Adipocyte (in vitro differentiated cells): ENCODE measurements around the gene RPS17.
A peak's percentile ranks its signal among the peaks of the same experiment; 100 is the strongest.

ENCODE experiments used
- DNase-seq: peaks from one replicate; pipeline ENCODE4 v3.0.0-alpha.2; 2015; ENCODE audit warnings: low read depth
- H3K27me3 ChIP-seq: replicated peaks from 2 replicates; pipeline ENCODE4 v1.7.0; 2013; ENCODE audit warnings: mild to moderate bottlenecking, low read length, moderate library complexity; ENCODE audit not compliant: control insufficient read depth, insufficient read depth
- H3K36me3 ChIP-seq: 2 replicates; pipeline ENCODE4 v1.7.0; 2013; ENCODE audit warnings: low read length, mild to moderate bottlenecking, moderate library complexity; ENCODE audit not compliant: control insufficient read depth, insufficient read depth, severe bottlenecking
- H3K4me1 ChIP-seq: 2 replicates; pipeline ENCODE4 v1.7.0; 2013; ENCODE audit warnings: mild to moderate bottlenecking, low read length, moderate library complexity; ENCODE audit not compliant: control insufficient read depth, insufficient read depth
- H3K4me3 ChIP-seq: 2 replicates; pipeline ENCODE4 v1.7.0; 2013; ENCODE audit warnings: mild to moderate bottlenecking, low read length, moderate library complexity
- H3K9ac ChIP-seq: 2 replicates; pipeline ENCODE4 v1.7.0; 2013; ENCODE audit warnings: mild to moderate bottlenecking, low read length, moderate library complexity
- H3K9me3 ChIP-seq: 2 replicates; pipeline ENCODE4 v1.7.0; 2013; ENCODE audit warnings: mild to moderate bottlenecking, low read length, moderate library complexity; ENCODE audit not compliant: control insufficient read depth

Gene RPS17

GRCh38 chr15:82545478-82545877, 5.2 kb upstream of the RPS17 start:
- Histone ChIP-seq H3K9me3 (no peaks in the 10 kb centered on the region), H3K36me3 (peaks cover 13% of the 10 kb centered on the region), H3K4me1 (peaks cover 15% of the 10 kb centered on the region), H3K9ac (no peak overlapping the region), H3K27me3 (no peaks in the 10 kb centered on the region), H3K4me3 (no peak overlapping the region)
- DNase-seq: no peak

GRCh38 chr15:82545002-82545401, 4.7 kb upstream of the RPS17 start:
- Histone ChIP-seq H3K36me3 (peaks cover 8% of the 10 kb centered on the region), H3K9ac (no peak overlapping the region), H3K4me1 (peaks cover 15% of the 10 kb centered on the region), H3K4me3 (no peak overlapping the region), H3K9me3 (no peaks in the 10 kb centered on the region), H3K27me3 (no peaks in the 10 kb centered on the region)
- no peak for DNase-seq

DNA sequence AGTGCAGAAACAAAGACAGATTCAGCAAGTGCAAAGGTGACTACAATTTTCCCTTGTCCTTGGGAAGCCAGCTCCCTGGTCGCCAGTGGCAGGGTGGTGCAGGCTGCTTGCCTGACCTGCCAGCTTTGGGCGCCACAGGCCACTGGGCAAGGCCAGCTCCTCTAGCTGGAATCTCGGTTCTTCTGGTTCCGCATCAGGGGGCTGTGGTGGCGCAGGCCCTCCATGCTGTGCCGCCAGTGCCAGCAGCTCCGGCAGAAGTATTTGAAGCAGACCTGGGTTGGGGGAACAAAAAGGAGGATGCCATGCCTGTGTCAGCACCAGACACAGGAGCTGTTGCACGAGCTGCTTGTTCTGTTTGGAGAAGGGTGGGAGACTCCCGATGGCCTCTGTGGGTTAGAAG, 4.2 kb upstream of the RPS17 start:
- no peak overlapping the region for H3K4me3 ChIP-seq
- no peak overlapping the region for H3K9ac ChIP-seq
- DNase-seq: no peak
- no peaks in the 10 kb centered on the region for H3K27me3 ChIP-seq
- H3K36me3 ChIP-seq: peaks cover 6% of the 10 kb centered on the region
- no peaks in the 10 kb centered on the region for H3K9me3 ChIP-seq
- H3K4me1 ChIP-seq: peaks cover 15% of the 10 kb centered on the region

DNA sequence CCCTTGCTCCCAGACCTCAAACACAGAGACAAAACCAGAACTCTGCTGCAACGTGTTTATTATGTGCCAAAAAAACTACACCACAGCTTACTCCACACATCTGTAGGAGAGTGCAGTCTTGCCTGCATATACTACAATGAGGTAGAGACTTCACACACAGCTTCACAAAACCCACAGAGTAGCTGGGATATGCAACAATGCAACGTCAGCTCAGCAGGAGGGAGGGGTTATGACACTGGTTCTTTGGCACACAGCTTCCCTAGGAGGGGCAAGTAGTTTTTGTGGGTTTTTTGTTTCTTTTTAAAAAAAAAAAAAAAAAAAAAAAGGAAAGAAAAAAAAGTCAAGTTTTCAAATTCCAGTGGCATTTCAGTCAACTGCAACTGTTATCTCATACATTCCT, 2.9 kb upstream of the RPS17 start:
- no peak overlapping the region for H3K4me3 ChIP-seq
- H3K9ac ChIP-seq: no peak overlapping the region
- DNase-seq: peak; percentile 69

GRCh38 chr15:82540984-82541431, 751 bp upstream of the RPS17 start:
- DNase-seq: peak; percentile 29
- peaks cover 44% of the 10 kb centered on the region for H3K4me1 ChIP-seq

More for the DNA sequence above, 2.9 kb upstream of the RPS17 start:
- Histone ChIP-seq H3K27me3 (no peaks in the 10 kb centered on the region), H3K4me1 (peaks cover 22% of the 10 kb centered on the region), H3K36me3 (peaks cover 14% of the 10 kb centered on the region), H3K9me3 (no peaks in the 10 kb centered on the region)

GRCh38 chr15:82539691-82540054, 584 bp downstream of the RPS17 start:
- no peaks in the 10 kb centered on the region for H3K27me3 ChIP-seq
- H3K4me1 ChIP-seq: peaks cover 48% of the 10 kb centered on the region
- H3K9me3 ChIP-seq: no peaks in the 10 kb centered on the region
- H3K36me3 ChIP-seq: peaks cover 40% of the 10 kb centered on the region
- H3K4me3 ChIP-seq: peak overlapping the region; percentile 99
- peak overlapping the region; percentile 100 for H3K9ac ChIP-seq
- DNase-seq: peak; percentile 41

More at GRCh38 chr15:82540984-82541431, 751 bp upstream of the RPS17 start:
- no peaks in the 10 kb centered on the region for H3K27me3 ChIP-seq
- no peaks in the 10 kb centered on the region for H3K9me3 ChIP-seq
- H3K4me3 ChIP-seq: peak overlapping the region; percentile 99
- H3K36me3 ChIP-seq: peaks cover 29% of the 10 kb centered on the region
- peak overlapping the region; percentile 100 for H3K9ac ChIP-seq

GRCh38 chr15:82538961-82539690, 1.1 kb downstream of the RPS17 start:
- peak overlapping the region; percentile 99 for H3K4me3 ChIP-seq
- H3K9me3 ChIP-seq: no peaks in the 10 kb centered on the region
- no peaks in the 10 kb centered on the region for H3K27me3 ChIP-seq
- H3K4me1 ChIP-seq: peaks cover 48% of the 10 kb centered on the region
- H3K9ac ChIP-seq: peak overlapping the region; percentile 100
- DNase-seq: peak; percentile 32
- peaks cover 46% of the 10 kb centered on the region for H3K36me3 ChIP-seq

DNA sequence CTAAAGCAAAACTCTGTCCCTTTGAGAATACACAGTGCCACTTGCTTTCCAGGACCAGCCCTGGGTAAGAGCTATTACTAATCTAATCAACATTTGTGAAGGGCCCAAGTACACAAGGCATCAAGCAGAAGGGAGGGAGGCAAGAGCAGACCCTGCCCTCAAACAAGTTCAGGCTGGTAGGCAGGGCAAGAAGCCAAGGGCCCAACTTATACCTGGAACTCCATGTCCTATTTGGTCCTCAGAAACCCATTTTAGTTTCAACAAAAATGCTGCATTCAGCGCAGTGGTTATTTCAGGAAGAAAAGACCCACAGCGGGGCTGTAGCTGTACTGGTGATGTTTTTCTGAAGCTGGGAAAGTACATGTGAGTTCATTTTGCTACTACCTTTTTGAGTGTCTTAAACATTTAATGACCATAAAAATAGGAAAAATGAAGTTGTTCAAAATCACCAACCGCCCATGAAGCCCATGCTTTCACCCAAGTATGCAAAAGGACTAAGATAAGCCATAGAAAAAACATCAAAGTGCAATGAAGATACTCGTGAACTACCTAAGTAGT, 2.8 kb downstream of the RPS17 start:
- Histone ChIP-seq H3K9me3 (no peaks in the 10 kb centered on the region), H3K9ac (peak overlapping the region; percentile 100), H3K36me3 (peaks cover 59% of the 10 kb centered on the region), H3K4me1 (peaks cover 36% of the 10 kb centered on the region), H3K4me3 (peak overlapping the region; percentile 99), H3K27me3 (no peaks in the 10 kb centered on the region)
- no peak for DNase-seq

DNA sequence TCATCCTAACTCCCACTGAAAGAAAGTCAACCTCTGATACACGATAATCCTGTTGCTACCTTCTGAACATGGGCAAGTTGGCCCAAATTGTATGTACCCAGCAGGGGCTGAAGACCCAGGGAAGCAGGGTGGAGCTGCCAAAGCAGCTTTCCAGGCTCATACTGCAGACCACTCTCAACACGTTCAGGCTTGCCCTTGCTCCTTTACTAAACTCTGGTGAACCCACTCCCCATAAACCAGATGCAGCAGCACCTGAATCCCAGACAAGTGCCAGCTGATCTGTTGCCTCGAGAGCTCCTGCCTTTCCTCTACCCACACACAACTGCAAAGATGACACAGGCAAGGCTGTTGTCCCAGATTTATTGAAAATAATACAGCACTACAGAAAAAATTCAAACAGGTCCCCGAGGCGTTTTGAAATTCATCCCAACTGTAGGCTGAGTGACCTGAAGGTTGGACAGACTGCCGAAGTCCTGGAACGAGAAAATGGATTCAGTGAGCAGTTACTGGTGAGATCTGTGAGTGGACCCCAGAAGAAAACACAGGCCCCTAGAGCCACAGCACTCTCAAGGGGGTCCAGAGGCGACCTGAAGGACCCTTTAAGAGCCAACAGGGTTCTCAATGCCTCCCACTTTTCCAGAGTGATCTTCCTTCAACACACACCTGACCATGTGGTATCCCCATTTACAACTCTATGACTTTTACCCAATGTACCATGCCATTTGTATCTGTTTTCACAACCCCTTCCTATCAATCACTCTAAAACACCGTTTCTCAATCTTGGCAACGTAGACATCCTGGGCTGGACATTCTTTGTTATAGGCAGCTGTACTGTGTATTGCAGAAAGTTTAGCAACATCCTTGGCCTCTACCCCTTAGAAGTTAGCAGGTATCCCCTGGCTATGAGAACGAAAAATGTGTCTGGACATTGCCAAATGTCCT, 3.6 kb downstream of the RPS17 start:
- no peak for DNase-seq
- Histone ChIP-seq H3K9ac (no peak overlapping the region), H3K36me3 (peaks cover 59% of the 10 kb centered on the region), H3K4me1 (peaks cover 36% of the 10 kb centered on the region), H3K9me3 (no peaks in the 10 kb centered on the region), H3K4me3 (no peak overlapping the region), H3K27me3 (no peaks in the 10 kb centered on the region)

DNA sequence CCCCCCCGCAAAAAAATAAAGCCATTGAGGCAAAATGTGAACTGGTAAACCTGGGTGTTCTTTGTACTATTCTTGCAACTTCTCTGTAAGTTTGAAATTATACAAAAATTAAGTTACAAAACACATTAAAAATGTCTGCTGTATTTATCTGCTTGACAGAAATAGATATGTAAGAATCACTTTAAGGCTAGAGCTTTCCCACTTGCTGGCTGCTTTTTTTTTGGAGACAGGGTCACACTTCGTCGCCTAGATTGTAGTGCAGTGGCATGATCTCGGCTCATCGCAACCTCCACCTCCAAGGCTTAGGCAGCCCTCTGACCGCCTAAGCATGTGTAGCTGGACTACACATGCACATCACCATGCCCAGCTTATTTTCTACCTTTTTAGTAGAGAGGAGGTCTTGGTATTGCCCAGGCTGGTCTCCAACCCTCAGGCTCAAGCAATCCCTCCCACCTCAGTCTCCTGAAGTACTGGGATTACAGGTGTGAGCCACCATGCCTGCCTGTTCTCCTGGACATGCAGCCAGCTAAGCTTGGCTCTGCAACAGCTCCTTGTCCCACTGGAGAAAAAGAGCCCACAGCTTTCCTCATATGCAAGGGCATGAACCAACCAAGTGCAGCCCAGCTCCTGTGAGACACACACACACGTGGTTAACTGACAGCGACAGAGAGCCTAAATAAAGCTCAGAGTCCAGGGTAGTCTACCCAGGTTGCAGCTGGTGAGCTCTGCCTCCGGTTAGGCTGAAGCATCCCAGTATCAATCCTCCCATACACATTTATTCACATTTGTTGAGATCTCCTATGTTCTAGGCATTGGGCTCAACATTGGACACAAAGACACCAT, 4.5 kb downstream of the RPS17 start:
- H3K9ac ChIP-seq: no peak overlapping the region
- no peak overlapping the region for H3K4me3 ChIP-seq
- DNase-seq: no peak
- H3K4me1 ChIP-seq: peaks cover 32% of the 10 kb centered on the region
- H3K36me3 ChIP-seq: peaks cover 59% of the 10 kb centered on the region
- H3K27me3 ChIP-seq: no peaks in the 10 kb centered on the region
- no peaks in the 10 kb centered on the region for H3K9me3 ChIP-seq
